HL-60 (cell line): ENCODE data around the gene HSDL1.

Source experiments
- DNase-seq, 2 experiments: peaks; one replicate each; pipeline ENCODE4 v3.0.0-alpha.2; 2010 to 2020; ENCODE audit warnings: low read depth in 1 of 2, low spot score in 1 of 2
- H3K27ac ChIP-seq: fragments of 250-450 bp; sonication (Bioruptor Pico); replicated peaks from 2 replicates; pipeline ENCODE4 v1.5.1; 2020; ENCODE audit warnings: mild to moderate bottlenecking, moderate library complexity
- H3K27me3 ChIP-seq: fragments of 250-450 bp; sonication (Bioruptor Pico); 2 replicates; pipeline ENCODE4 v1.5.1; 2021; ENCODE audit warnings: mild to moderate bottlenecking, moderate library complexity; ENCODE audit not compliant: insufficient read depth, poor library complexity, severe bottlenecking
- H3K4me3 ChIP-seq: replicated peaks from 2 replicates; pipeline ENCODE4 v1.5.1; 2011; ENCODE audit warnings: mild to moderate bottlenecking, control low read depth, low read length; ENCODE audit not compliant: insufficient read depth
- GABPA ChIP-seq: IDR thresholded peaks from 2 replicates; pipeline ENCODE4 v1.6.1; 2012; ENCODE audit warnings: low read depth
- POLR2AphosphoS5 ChIP-seq: IDR thresholded peaks from 2 replicates; pipeline ENCODE4 v1.6.1; 2012; ENCODE audit warnings: low read depth
- REST ChIP-seq: IDR thresholded peaks from 2 replicates; pipeline ENCODE4 v1.6.1; 2012; ENCODE audit warnings: low read depth; ENCODE audit not compliant: insufficient replicate concordance
- SPI1 ChIP-seq: IDR thresholded peaks from 2 replicates; pipeline ENCODE4 v1.6.1; 2012; ENCODE audit warnings: low read depth, mild to moderate bottlenecking, borderline replicate concordance
- TF ChIP-seq, protein P1 (sequence below): IDR thresholded peaks from one replicate; pipeline ENCODE4 v1.5.1; 2011; ENCODE audit warnings: low read length, control low read depth, inconsistent platforms; ENCODE audit not compliant: insufficient read depth

HSDL1 gene

DNA sequence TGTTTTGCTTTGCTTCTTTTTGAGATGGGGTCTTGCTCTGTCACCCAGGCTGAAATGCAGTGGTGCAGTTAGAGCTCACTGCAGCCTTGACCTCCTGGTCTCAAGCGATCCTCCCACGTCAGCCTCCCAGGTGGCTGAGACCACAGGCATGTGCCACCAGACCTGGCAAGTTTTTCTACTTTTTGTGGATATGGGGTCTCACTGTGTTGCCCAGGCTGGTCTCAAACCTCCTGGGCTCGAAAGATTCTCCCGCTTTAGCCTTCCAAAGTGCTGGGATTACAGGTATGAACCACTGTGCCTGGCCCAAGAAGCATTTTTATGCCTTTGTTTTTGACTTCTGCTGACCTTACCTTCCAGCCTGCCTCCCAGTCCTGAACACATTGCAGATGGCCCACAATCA lies 10.2 kb upstream of the HSDL1 start:
- no peak for DNase-seq
- TF ChIP-seq, protein P1, sequence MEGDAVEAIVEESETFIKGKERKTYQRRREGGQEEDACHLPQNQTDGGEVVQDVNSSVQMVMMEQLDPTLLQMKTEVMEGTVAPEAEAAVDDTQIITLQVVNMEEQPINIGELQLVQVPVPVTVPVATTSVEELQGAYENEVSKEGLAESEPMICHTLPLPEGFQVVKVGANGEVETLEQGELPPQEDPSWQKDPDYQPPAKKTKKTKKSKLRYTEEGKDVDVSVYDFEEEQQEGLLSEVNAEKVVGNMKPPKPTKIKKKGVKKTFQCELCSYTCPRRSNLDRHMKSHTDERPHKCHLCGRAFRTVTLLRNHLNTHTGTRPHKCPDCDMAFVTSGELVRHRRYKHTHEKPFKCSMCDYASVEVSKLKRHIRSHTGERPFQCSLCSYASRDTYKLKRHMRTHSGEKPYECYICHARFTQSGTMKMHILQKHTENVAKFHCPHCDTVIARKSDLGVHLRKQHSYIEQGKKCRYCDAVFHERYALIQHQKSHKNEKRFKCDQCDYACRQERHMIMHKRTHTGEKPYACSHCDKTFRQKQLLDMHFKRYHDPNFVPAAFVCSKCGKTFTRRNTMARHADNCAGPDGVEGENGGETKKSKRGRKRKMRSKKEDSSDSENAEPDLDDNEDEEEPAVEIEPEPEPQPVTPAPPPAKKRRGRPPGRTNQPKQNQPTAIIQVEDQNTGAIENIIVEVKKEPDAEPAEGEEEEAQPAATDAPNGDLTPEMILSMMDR, result no peak
- TF ChIP-seq REST (no peak), GABPA (no peak), POLR2AphosphoS5 (no peak), SPI1 (no peak)
- Histone ChIP-seq H3K27me3 (peaks cover 11% of the 10 kb centered on the region), H3K4me3 (no peak overlapping the region), H3K27ac (no peak overlapping the region)

- no peak overlapping the region for H3K4me3 ChIP-seq
- TF ChIP-seq SPI1 (no peak), REST (no peak), POLR2AphosphoS5 (no peak), GABPA (no peak)
- TF ChIP-seq, protein P1, result no peak
- H3K27ac ChIP-seq, result no peak overlapping the region
- DNase-seq, result no peak
- peaks cover 4% of the 10 kb centered on the region for H3K27me3 ChIP-seq
These were observed 8.8 kb upstream of the HSDL1 start for GRCh38 chr16:84153660-84154214.

GRCh38 chr16:84150926-84151325 lies 5.9 kb upstream of the HSDL1 start:
- H3K4me3 ChIP-seq, result no peak overlapping the region
- H3K27me3 ChIP-seq, result peaks cover 2% of the 10 kb centered on the region
- H3K27ac ChIP-seq, result no peak overlapping the region
- TF ChIP-seq GABPA, result no peak
- TF ChIP-seq SPI1, result no peak
- TF ChIP-seq, protein P1, result no peak
- no peak for TF ChIP-seq REST
- TF ChIP-seq POLR2AphosphoS5, result no peak
- DNase-seq, result no peak
